Epithelial cell of proximal tubule (primary cell): ENCODE data around the gene KCNMA1. TPM values are rescaled to one million over a fixed set of nuclear protein-coding genes. Genes with fewer than 3 reads are reported as not detected.

Experiments used
- DNase-seq: peaks from one replicate; pipeline ENCODE4 v3.0.0-alpha.2; 2011; ENCODE audit warnings: low read depth
- H3K4me3 ChIP-seq: 2 replicates; pipeline ENCODE4 v1.5.1; 2011; ENCODE audit warnings: low read depth, mild to moderate bottlenecking, low read length
- CTCF ChIP-seq: conservative IDR thresholded peaks from 2 replicates; pipeline ENCODE4 v1.5.1; 2012; ENCODE audit warnings: low read depth, mild to moderate bottlenecking, low read length
- total RNA-seq: library from RNA; depleted of rRNA; stranded (reverse); fragments of >200 nt; gene quantifications from 2 replicates; pipeline ENCODE4 v1.2.3, GENCODE V29; 2015

The KCNMA1 gene
- total RNA-seq, 1 donor from 2014 or later = 12.5 TPM

GRCh38 chr10:77085344-77085743 lies 552.3 kb downstream of the KCNMA1 start:
- no peak overlapping the region for H3K4me3 ChIP-seq
- no peak for DNase-seq
- no peak for TF ChIP-seq CTCF

- DNase-seq = no peak
- no peak for TF ChIP-seq CTCF
- no peak overlapping the region for H3K4me3 ChIP-seq
Measured at GRCh38 chr10:77084431-77085144, 553.0 kb downstream of the KCNMA1 start.

GRCh38 chr10:77082601-77083252 lies 554.9 kb downstream of the KCNMA1 start:
- DNase-seq = no peak
- peak; percentile 49 for TF ChIP-seq CTCF
- H3K4me3 ChIP-seq = no peak overlapping the region

GRCh38 chr10:77081481-77081891 lies 556.1 kb downstream of the KCNMA1 start:
- no peak for TF ChIP-seq CTCF
- no peak for DNase-seq
- H3K4me3 ChIP-seq = no peak overlapping the region

- TF ChIP-seq CTCF = no peak
- DNase-seq = no peak
- no peak overlapping the region for H3K4me3 ChIP-seq
Measured at GRCh38 chr10:77080361-77081027, 557.1 kb downstream of the KCNMA1 start.

GRCh38 chr10:77079592-77080300 lies 557.9 kb downstream of the KCNMA1 start:
- H3K4me3 ChIP-seq = no peak overlapping the region
- no peak for DNase-seq

More at GRCh38 chr10:77079592-77080300, 557.9 kb downstream of the KCNMA1 start:
- no peak for TF ChIP-seq CTCF
